ENCODE results near the gene SPON2. TPM values are rescaled to one million over a fixed set of nuclear protein-coding genes. Genes with fewer than 3 reads are reported as not detected.

Gene SPON2
- total and polyA plus RNA-seq, 10 donors: 8.3 to 51.3 (median 27.1) TPM

GRCh38 chr4:1204828-1205585 lies 32.6 kb upstream of the SPON2 start:
- Histone ChIP-seq H3K36me3 (peaks cover 0 to 22% (median 0%) of the 10 kb centered on the region in 6 donors), H3K9me3 (no peaks in the 10 kb centered on the region), H3K4me1 (peaks cover 31 to 100% (median 90%) of the 10 kb centered on the region in 6 donors), H3K27me3 (replicated peaks in 1 of 7) (no peaks in the 10 kb centered on the region), H3K27ac (peak overlapping the region in 5 of 8 donors; percentile 82 to 96 (median 92)), H3K4me3 (no peak overlapping the region)
- TF ChIP-seq POLR2A (IDR thresholded peaks at IDR 0.05) (no peak), POLR2AphosphoS5 (IDR thresholded peaks at IDR 0.05) (peak; percentile 56 to 82 (median 77)), CTCF (IDR thresholded peaks at IDR 0.05 in 8 of 11, conservative IDR thresholded peaks at IDR 0.05 in 3 of 11) (no peak)
- intact Hi-C loops (cut with DNase I; ENCODE audit: low total_unique reads): no loop called here
- DNase-seq: peak; percentile 85
- 68 to 82% (median 74%) methylated on average over 22 to 25 of the region's 25 CpGs for WGBS, 5 donors

- intact Hi-C loops (cut with DNase I; ENCODE audit: low total_unique reads): no loop called here
- WGBS, 5 donors: 91 to 95% (median 92%) methylated on average over 21 of the region's 21 CpGs
- peak overlapping the region in 6 of 8 donors; percentile 74 to 96 (median 91) for H3K27ac ChIP-seq
- H3K4me3 ChIP-seq: no peak overlapping the region
- H3K9me3 ChIP-seq: no peaks in the 10 kb centered on the region
- TF ChIP-seq POLR2A (IDR thresholded peaks at IDR 0.05) (no peak), POLR2AphosphoS5 (IDR thresholded peaks at IDR 0.05) (no peak), CTCF (IDR thresholded peaks at IDR 0.05 in 8 of 11, conservative IDR thresholded peaks at IDR 0.05 in 3 of 11) (no peak)
- peaks cover 31 to 100% (median 91%) of the 10 kb centered on the region in 6 donors for H3K4me1 ChIP-seq
- peaks cover 0 to 16% (median 0%) of the 10 kb centered on the region in 6 donors for H3K36me3 ChIP-seq
- DNase-seq: peak; percentile 71
- no peaks in the 10 kb centered on the region for H3K27me3 ChIP-seq (replicated peaks in 1 of 7)
Observed at GRCh38 chr4:1204286-1204827, 32.0 kb upstream of the SPON2 start.

- TF ChIP-seq CTCF (IDR thresholded peaks at IDR 0.05 in 8 of 11, conservative IDR thresholded peaks at IDR 0.05 in 3 of 11) (no peak), POLR2AphosphoS5 (IDR thresholded peaks at IDR 0.05) (no peak), POLR2A (IDR thresholded peaks at IDR 0.05) (no peak)
- Histone ChIP-seq H3K27ac (peak overlapping the region; percentile 25 to 96 (median 86)), H3K4me3 (no peak overlapping the region), H3K4me1 (peaks cover 22 to 100% (median 82%) of the 10 kb centered on the region in 6 donors), H3K27me3 (replicated peaks in 1 of 7) (no peaks in the 10 kb centered on the region), H3K9me3 (no peaks in the 10 kb centered on the region), H3K36me3 (peaks cover 0 to 12% (median 0%) of the 10 kb centered on the region in 6 donors)
- intact Hi-C loops (cut with DNase I; ENCODE audit: low total_unique reads): no loop called here
- WGBS, 5 donors: 83 to 89% (median 86%) methylated on average over 13 of the region's 13 CpGs
- DNase-seq: no peak
Observed at GRCh38 chr4:1203026-1203616, 30.7 kb upstream of the SPON2 start.

Data from spleen (tissue), 11 donors.